Nephron progenitor cell (in vitro differentiated cells): Measurements from ENCODE around the gene RAD51.

Source experiments
- DNase-seq: peaks from one replicate; pipeline ENCODE4 v3.0.0; 2021
- H3K27ac Mint-ChIP-seq: 2 replicates; pipeline ENCODE4 v1.8.0; 2021; ENCODE audit warnings: mild to moderate bottlenecking, moderate library complexity, mixed read lengths
- H3K27me3 Mint-ChIP-seq: 2 replicates; pipeline ENCODE4 v1.8.0; 2021; ENCODE audit warnings: mild to moderate bottlenecking, low read depth, mixed read lengths; ENCODE audit not compliant: poor library complexity
- H3K36me3 Mint-ChIP-seq: 2 replicates; pipeline ENCODE4 v1.8.0; 2021; ENCODE audit warnings: low read depth, mixed read lengths
- H3K4me1 Mint-ChIP-seq: 2 replicates; pipeline ENCODE4 v1.8.0; 2021; ENCODE audit warnings: mixed read lengths
- H3K4me3 Mint-ChIP-seq: 2 replicates; pipeline ENCODE4 v1.8.0; 2021; ENCODE audit warnings: mild to moderate bottlenecking, moderate library complexity, mixed read lengths
- H3K9me3 Mint-ChIP-seq: 2 replicates; pipeline ENCODE4 v1.8.0; 2021; ENCODE audit warnings: mild to moderate bottlenecking, moderate library complexity, mixed read lengths
- TF ChIP-seq, protein P1 (sequence below): fragments of 200-600 bp; sonication (generic); IDR thresholded peaks from 2 replicates; pipeline ENCODE4 v1.5.0; 2021; ENCODE audit warnings: antibody characterized with exemption

RAD51 gene

DNA sequence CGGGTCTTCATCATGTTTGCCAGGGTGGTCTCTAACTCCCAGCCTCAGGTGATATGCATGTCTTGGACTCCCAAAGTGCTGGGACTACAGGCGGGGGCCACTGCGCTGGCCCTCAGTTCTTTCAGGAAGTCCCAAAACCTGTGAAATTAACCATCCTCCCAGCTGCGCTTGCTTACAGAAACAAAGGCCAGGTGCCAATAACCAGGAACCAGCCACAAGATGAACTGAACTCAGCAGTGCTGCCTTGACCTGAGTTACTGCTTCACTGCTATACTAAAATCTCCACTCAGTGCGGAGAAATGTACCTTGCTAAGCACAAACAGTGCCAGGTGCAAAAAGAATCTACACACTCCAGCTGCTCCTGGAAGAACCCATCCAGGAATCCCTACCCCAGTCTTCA lies 65.0 kb downstream of the RAD51 start:
- Mint-ChIP-seq H3K4me3 (no peak overlapping the region), H3K27ac (no peak overlapping the region), H3K4me1 (peaks cover 55% of the 10 kb centered on the region), H3K36me3 (no peaks in the 10 kb centered on the region), H3K27me3 (peaks cover 7% of the 10 kb centered on the region), H3K9me3 (no peaks in the 10 kb centered on the region)
- DNase-seq = no peak
- TF ChIP-seq, protein P1, sequence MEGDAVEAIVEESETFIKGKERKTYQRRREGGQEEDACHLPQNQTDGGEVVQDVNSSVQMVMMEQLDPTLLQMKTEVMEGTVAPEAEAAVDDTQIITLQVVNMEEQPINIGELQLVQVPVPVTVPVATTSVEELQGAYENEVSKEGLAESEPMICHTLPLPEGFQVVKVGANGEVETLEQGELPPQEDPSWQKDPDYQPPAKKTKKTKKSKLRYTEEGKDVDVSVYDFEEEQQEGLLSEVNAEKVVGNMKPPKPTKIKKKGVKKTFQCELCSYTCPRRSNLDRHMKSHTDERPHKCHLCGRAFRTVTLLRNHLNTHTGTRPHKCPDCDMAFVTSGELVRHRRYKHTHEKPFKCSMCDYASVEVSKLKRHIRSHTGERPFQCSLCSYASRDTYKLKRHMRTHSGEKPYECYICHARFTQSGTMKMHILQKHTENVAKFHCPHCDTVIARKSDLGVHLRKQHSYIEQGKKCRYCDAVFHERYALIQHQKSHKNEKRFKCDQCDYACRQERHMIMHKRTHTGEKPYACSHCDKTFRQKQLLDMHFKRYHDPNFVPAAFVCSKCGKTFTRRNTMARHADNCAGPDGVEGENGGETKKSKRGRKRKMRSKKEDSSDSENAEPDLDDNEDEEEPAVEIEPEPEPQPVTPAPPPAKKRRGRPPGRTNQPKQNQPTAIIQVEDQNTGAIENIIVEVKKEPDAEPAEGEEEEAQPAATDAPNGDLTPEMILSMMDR = no peak

DNA sequence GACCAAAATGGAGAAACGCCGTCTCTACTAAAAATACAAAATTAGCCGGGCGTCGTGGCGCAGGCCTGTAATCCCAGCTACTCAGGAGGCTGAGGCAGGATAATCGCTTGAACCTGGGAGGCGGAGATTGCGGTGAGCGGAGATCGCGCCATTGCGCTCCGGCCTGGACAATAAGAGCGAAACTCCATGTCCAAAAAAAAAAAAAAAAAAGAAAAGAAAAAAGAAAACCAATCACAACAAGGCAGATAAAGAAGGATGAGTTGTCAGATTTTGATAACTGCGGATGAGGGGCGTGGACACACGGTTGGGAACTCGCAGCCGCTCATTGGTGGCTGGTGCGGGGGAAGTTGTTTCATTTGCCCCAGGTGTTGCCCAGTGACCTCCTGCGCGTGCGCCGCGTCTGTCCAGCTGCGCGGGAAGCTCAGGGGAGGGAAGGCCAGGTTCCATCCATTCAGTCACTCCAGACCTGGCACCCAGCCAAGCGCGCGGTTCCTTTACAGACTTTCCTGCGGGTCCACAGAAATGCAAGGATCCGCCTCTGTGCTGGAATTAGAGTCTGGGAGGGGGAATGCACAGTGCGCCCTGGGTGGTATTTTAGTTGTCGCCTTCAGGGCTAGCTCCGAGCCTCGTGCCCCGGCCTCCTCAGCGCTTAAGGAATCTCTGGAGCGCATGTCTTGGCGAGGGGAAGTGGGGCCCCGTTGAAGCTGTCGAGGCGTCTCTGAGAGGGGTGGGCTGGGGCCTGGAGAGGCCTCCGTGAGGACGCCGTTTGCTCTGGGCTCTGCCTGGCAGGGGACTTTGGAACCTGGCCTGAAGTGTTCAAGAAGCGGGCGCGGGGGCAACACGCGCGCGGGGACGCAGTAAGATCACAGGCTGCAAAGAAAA lies 68.2 kb downstream of the RAD51 start:
- H3K4me3 Mint-ChIP-seq = peak overlapping the region; percentile 85
- no peaks in the 10 kb centered on the region for H3K9me3 Mint-ChIP-seq
- H3K36me3 Mint-ChIP-seq = no peaks in the 10 kb centered on the region
- peaks cover 51% of the 10 kb centered on the region for H3K4me1 Mint-ChIP-seq
- H3K27me3 Mint-ChIP-seq = peaks cover 7% of the 10 kb centered on the region
- TF ChIP-seq, protein P1 = no peak
- H3K27ac Mint-ChIP-seq = peak overlapping the region; percentile 68
- DNase-seq = no peak

DNA sequence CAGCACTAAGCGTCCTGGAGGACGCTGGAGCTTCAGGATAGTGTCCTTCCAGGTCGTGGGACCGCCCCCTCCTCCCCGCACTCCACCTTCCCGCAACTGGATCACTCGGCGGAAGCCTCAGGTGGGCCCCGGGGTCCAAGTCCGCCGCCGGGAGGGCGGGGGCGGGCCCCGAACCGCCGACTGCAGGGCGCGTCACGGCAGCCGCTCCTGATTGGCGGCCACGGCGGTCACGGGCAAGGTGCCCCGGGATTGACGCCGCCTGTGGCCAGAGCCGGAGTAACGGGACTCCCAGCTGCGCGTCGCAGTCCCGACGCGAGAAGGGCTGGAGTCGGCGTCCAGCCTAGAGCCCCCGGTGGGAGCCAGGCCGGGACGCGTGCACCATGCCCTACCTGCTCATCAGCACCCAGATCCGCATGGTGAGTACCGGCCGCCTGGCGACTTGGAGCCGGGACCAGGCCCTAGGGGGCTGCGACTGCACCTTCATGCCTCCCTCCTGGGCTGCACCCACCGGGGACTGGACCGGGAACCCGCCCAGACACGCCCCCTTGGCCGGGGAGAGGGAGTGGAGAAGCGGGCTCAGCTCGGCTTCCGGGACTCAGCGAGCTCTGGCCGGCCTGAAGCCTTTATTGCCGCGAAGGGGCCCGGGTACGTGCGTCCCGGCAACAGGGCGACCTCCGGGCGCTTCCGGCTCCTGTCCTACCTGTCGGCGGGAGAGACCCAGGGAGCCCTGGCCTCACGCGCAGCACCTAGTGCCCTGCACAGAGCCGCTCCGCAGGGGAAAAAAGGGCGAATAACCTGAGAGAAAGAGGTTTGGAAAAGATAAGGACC lies 69.0 kb downstream of the RAD51 start, which contains the start of gene GCHFR:
Gene GCHFR, plus strand, starts transcription at position 268 of the 828 bp plus-strand sequence. Its CDS starts 113 bp downstream, at position 381.
- H3K27ac Mint-ChIP-seq = peak within 1 kb of the TSS; percentile 68

DNA sequence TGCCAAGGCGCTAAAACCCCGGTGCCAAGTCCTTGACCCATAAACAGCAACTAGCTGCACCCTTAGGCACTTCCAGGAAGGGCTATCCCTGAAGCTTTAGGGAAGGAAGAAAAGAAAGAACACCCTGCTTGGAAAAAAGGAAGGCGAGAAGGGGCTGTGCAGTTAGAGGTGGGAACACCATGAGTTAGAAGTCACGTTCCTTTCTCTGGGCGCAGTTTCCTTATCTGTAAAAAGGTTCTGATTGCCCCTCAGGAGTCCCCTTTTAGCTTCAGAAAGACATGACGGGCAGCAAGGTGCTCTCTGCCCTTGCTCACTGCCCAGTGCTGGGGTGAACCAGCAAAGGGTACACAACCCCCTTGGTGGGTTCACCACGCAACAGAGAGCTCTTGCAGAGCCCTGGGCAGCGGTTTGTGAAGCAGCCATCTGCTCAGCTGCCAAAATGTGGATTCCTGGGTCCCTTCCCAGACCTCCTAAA lies 69.7 kb downstream of the RAD51 start:
- DNase-seq = no peak
- peaks cover 59% of the 10 kb centered on the region for H3K4me1 Mint-ChIP-seq
- no peak overlapping the region for H3K27ac Mint-ChIP-seq
- H3K9me3 Mint-ChIP-seq = no peaks in the 10 kb centered on the region
- H3K27me3 Mint-ChIP-seq = peaks cover 7% of the 10 kb centered on the region
- peak overlapping the region; percentile 85 for H3K4me3 Mint-ChIP-seq
- TF ChIP-seq, protein P1 = no peak
- no peaks in the 10 kb centered on the region for H3K36me3 Mint-ChIP-seq

More for the DNA sequence above, 69.0 kb downstream of the RAD51 start, which contains the start of gene GCHFR:
- Mint-ChIP-seq H3K9me3 (no peaks in the 10 kb centered on the region), H3K4me3 (peak within 1 kb of the TSS; percentile 85), H3K36me3 (no peaks in the 10 kb centered on the region), H3K27me3 (peaks cover 7% of the 10 kb centered on the region), H3K4me1 (peaks cover 55% of the 10 kb centered on the region)
- TF ChIP-seq, protein P1 = peak; percentile 40
- DNase-seq = peak; percentile 82

DNA sequence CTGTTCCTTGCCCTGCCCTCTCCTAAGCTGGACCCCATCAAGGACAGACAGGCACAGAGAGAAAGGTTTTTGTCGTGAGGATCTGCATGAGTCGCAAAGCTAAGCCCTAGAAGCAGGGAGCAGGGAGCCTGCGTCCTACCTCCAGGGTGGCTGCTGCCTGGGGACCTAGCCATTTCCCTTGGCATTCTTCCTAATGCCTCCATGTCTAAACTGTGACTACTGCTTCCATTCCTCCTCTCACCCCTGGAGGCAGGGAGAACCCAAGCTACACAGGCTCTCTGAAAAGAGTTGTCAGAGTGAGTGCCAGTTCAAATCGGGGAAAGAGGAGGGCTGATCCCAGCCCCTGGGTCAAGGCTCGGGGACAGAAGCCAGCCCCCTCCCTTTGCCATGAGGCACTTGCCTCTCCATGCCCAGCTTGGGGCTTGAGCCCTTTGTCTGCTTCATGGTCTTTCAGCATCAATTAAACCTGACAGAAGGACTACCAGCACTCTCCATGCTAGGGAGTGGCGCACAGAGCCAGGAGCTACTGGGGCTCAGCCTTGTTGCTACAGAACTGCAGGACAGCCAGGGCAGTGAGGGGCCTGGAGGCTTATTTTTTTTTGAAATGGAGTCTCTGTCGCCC lies 71.3 kb downstream of the RAD51 start:
- no peak for DNase-seq
- no peaks in the 10 kb centered on the region for H3K9me3 Mint-ChIP-seq
- H3K4me1 Mint-ChIP-seq = peaks cover 54% of the 10 kb centered on the region
- TF ChIP-seq, protein P1 = no peak
- H3K27me3 Mint-ChIP-seq = peaks cover 7% of the 10 kb centered on the region
- H3K27ac Mint-ChIP-seq = peak overlapping the region; percentile 45
- no peaks in the 10 kb centered on the region for H3K36me3 Mint-ChIP-seq
- H3K4me3 Mint-ChIP-seq = no peak overlapping the region
